Frontal cortex (tissue), 4 donors: ENCODE results near the gene TMEM240. TPM values are rescaled to one million over a fixed set of nuclear protein-coding genes. Genes with fewer than 3 reads are reported as not detected.
"Not testable (repeated sequence)": the region's sequence is repeated elsewhere in the genome, so short reads cannot be mapped to it uniquely, and the experiment has no call there.

Source experiments
- DNase-seq, 2 donors: peaks; one replicate each; pipeline ENCODE4 v3.0.0; 2012; ENCODE audit warnings: low spot score in 2 of 2
- FAIRE-seq: peaks from 2 replicates; lab custom pipeline; 2012; peaks lifted over from hg19 to GRCh38; lab: Jason Lieb, UNC
- total RNA-seq: library from RNA; depleted of rRNA; stranded (reverse); fragments of >200 nt; gene quantifications from one replicate; pipeline ENCODE4 v1.2.3, GENCODE V29; 2014
- donor health status: control.
- donor health status: control.
- donor health status: control.

TMEM240 gene
- total RNA-seq, 1 donor from 2014 or later: 16.3 TPM

DNA sequence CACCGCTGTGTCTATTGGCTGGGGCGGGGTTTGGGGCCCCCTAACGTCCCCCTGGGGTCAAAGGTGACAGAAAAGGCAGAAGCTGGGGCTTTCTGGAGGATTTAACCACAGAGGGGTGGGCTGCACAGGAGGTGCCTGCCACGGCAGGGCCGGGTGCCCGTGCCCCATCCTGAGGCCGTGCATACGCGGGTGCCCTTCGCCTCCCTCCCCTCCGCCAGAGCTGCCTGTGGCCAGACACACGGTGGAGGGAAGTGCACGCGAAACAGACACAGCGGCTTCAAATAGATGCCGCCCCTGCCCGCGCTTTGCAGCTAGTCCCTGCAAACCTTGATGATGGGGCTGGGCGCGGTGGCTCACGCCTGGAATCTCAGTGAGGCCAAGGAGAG, 31.0 kb downstream of the TMEM240 start:
- not testable (repeated sequence) for DNase-seq, FAIRE-seq

DNA sequence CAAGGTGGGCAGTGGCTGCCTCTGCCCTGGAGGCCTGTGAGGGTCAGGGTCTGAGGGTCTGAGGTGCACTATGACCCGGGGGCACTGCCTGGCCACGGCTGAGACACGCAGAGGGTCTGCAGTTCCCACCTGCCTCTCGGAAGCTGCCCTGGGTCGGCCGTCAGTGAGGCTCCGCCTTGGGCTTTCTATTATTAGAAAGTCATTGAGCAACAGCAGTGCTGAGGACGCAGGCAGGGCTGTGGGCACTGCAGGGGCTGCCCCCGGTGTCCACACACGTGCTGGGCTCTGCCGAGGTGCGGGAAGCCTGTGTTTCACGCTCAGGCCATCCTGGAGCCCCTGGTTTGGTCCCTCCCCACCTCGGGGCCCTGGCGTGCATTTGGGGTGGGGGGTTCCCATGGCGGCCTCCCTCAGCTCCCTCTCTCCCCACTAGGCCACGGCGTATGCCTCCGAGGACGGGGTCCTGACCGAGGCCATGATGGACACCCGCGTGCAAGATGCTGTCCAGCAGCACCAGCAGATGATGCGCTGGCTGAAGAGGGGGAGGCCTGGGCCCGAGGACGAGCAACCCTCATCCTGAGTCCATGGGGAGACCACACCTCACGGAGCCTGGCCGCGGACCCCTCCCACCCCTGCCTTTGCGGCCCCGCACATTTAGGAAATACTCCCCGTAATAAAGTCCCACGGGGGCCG, 31.5 kb downstream of the TMEM240 start:
- FAIRE-seq: not testable (repeated sequence)

DNA sequence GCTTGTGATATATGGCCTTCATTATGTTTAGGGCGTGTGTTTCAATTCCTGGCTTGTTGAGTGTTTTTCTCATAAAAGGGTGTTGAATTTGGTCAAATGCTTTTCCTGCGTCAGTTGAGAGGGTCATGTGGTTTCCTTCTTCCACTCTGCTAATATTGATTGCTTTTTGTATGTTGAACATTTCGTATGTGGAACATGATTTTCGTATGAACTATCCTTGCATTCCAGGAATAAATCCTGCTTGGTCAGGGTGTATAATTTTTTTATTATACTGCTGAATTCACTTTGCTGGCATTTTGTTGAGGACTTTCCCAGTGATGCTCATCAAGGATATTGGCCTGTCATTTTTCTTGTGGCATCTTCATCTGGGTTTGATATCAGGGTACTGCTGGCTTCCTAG, 33.1 kb downstream of the TMEM240 start:
- no peak for FAIRE-seq
- no peak for DNase-seq

More for the DNA sequence above, 31.5 kb downstream of the TMEM240 start:
- not testable (repeated sequence) for DNase-seq

GRCh38 chr1:1505801-1506200, 34.6 kb downstream of the TMEM240 start:
- FAIRE-seq, DNase-seq: not testable (repeated sequence)

GRCh38 chr1:1505366-1505798, 35.0 kb downstream of the TMEM240 start:
- not testable (repeated sequence) for DNase-seq, FAIRE-seq

DNA sequence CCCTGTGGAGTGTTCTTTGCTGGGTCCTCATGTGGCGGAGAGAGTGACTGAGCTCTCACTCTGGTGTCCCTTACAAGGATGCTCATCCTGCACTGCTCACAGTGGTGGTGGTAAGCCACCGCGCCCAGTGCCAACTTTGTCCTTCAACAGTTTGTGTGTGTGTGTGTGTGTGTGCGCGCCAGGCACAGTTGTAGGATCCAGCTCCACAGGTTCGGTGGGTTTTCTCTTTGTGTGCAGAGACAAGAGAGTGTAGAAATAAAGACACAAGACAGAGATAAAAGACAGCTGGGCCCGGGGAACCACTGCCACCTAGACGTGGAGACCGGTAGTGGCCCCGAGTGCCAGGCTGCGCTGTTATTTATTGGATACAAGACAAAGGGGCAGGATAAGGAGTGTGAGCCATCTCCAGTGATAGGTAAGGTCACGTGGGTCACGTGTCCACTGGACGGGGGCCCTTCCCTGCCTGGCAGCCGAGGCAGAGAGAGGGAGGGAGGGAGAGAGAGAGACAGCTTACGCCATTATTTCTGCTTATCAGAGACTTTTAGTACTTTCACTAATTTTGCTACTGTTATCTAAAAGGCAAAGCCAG, 35.6 kb downstream of the TMEM240 start:
- not testable (repeated sequence) for FAIRE-seq, DNase-seq

DNA sequence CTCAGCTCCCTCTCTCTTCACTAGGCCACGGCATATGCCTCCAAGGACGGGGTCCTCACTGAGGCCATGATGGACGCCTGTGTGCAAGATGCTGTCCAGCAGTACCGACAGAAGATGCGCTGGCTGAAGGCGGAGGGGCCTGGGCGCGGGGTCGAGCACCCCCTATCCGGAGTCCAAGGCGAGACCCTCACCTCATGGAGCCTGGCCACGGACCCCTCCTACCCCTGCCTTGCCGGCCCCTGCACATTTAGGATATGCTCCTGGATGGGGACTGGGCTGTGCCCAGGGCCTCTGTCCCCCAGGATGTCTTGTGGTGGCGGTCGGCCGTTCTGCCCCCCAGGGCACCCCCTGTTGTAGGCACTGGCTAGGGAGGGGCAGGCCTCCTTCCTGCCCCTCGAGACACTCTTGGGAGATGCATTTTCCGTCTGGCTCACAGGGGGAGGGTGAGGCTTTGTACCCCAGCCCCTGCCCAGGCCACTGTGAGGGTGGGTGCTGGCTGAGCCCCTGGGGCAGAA, 44.9 kb downstream of the TMEM240 start:
- DNase-seq, FAIRE-seq: not testable (repeated sequence)

GRCh38 chr1:1494311-1494710, 46.1 kb downstream of the TMEM240 start:
- DNase-seq, FAIRE-seq: not testable (repeated sequence)

GRCh38 chr1:1491601-1492000, 48.8 kb downstream of the TMEM240 start:
- FAIRE-seq: no peak
- no peak for DNase-seq

GRCh38 chr1:1490633-1491230, 49.7 kb downstream of the TMEM240 start:
- FAIRE-seq (no peak), DNase-seq (no peak)

- no peak for FAIRE-seq
- DNase-seq: no peak
Observed at GRCh38 chr1:1489861-1490260, 50.6 kb downstream of the TMEM240 start.

GRCh38 chr1:1489231-1489630, 51.2 kb downstream of the TMEM240 start:
- FAIRE-seq: no peak

DNA sequence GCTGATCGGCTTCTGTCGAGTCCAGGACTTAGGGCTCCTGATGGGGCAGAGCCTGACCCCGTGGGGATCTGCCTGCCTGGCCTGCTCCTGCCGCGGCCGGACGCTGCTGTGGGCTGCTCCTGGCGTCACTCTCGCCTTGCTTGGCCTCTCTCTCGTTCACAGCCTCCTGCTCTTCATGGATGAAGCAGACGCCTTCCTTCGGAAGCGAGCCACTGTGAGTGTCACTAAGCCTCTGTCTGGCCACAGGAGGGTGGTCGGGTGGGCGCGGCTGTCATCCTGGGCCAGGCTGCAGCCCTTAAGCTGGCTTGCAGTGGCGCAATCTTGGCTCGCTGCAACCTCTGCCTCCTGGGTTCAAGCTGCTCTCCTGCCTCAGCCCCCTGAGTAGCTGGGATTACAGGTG, 52.7 kb downstream of the TMEM240 start:
- FAIRE-seq (no peak), DNase-seq (no peak)

More at GRCh38 chr1:1489231-1489630, 51.2 kb downstream of the TMEM240 start:
- DNase-seq: no peak

DNA sequence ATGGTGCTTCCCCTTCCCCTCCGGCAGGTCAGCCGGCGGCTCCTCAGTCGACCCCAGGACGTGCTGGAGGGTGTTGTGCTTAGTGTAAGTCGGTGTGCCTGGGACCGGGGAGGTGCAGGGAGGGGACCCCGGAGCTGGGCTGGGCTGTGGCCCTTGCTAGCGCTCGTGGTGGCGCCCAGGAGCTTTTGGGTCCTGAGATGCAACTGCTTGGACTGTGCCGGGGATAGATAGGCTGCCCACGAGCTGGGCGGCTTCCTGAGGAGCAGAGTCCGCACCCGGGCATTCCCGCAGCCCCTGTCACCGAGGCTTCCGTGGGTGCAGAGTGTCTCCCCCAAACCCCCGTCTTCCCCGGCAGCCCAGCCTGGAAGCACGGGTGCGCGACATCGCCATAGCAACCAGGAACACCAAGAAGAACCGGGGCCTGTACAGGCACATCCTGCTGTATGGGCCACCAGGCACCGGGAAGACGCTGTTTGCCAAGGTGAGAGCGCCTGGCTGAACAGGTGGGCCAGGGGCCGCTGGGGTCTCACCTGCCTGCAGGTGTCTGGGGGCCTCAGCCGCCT, 54.6 kb downstream of the TMEM240 start:
- not testable (repeated sequence) for FAIRE-seq

DNA sequence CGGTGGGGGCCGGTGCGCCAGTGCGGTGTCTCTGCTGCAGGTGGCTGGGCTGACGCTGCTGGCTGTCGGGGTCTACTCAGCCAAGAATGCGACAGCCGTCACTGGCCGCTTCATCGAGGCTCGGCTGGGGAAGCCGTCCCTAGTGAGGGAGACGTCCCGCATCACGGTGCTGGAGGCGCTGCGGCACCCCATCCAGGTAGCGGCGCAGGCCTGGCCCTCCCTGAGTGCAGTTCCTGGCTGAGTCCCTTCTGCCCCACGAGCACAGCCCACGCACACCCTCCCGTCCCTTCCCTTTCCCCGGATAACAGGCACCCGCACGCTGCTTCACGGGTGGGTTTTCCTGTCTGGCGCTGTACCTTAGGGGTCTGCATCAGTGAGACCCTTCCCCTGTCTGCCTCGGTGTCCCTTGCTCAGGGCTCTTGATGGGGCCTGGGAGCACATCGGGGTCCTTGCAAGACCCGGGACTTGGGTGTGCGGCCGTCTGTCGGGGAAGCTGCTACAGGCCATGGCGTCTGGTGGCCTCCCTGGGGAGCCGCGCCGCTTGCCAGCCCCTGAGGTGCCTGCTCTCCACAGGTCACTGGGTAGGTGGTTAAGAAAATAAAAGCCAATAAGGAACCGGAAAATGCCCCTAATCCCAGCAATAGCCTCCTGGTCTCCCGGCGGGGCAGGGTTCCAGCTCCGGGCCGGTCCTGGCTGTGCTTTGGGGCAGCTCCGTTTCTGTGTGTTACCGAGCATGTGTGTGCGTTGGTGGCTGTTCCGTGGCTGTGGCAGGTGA, 55.3 kb downstream of the TMEM240 start:
- not testable (repeated sequence) for DNase-seq, FAIRE-seq

More for the DNA sequence above, 54.6 kb downstream of the TMEM240 start:
- not testable (repeated sequence) for DNase-seq

Other genes with a start within 250 kb of the TMEM240 start
- 63.2 TPM for gene ACAP3, start 232.7 kb downstream of the TMEM240 start, total RNA-seq
- 6.5 TPM for gene PUSL1, start 232.0 kb downstream of the TMEM240 start, total RNA-seq
- gene INTS11, start 216.0 kb downstream of the TMEM240 start, total RNA-seq: 28.9 TPM
- gene CPTP, start 215.8 kb downstream of the TMEM240 start, total RNA-seq: 14.3 TPM
- gene TAS1R3, start 209.3 kb downstream of the TMEM240 start, total RNA-seq: 0.41 TPM
- 65.2 TPM for gene DVL1, start 191.2 kb downstream of the TMEM240 start, total RNA-seq
- 10.2 TPM for gene MXRA8, start 182.1 kb downstream of the TMEM240 start, total RNA-seq
- gene AURKAIP1, start 165.4 kb downstream of the TMEM240 start, total RNA-seq: 31.0 TPM
- gene CCNL2, start 141.3 kb downstream of the TMEM240 start, total RNA-seq: 84.0 TPM
- 54.6 TPM for gene MRPL20, start 133.3 kb downstream of the TMEM240 start, total RNA-seq
- 1.2 TPM for gene ANKRD65, start 119.3 kb downstream of the TMEM240 start, total RNA-seq
- gene VWA1, start 104.9 kb downstream of the TMEM240 start, total RNA-seq: 2.9 TPM
- gene ATAD3C, start 90.9 kb downstream of the TMEM240 start, total RNA-seq: not detected
- gene ATAD3B, start 68.9 kb downstream of the TMEM240 start, total RNA-seq: 10.6 TPM
- gene ATAD3A, start 28.5 kb downstream of the TMEM240 start, total RNA-seq: 9.0 TPM
- gene SSU72, start 34.2 kb upstream of the TMEM240 start, total RNA-seq: 34.2 TPM
- 2.9 TPM for gene FNDC10, start 59.5 kb upstream of the TMEM240 start, total RNA-seq
- 45.7 TPM for gene MIB2, start 74.9 kb upstream of the TMEM240 start, total RNA-seq
- gene MMP23B, start 91.5 kb upstream of the TMEM240 start, total RNA-seq: 0.82 TPM
- gene CDK11B, start 118.4 kb upstream of the TMEM240 start, total RNA-seq: 9.0 TPM
- gene SLC35E2B, start 152.2 kb upstream of the TMEM240 start, total RNA-seq: 54.6 TPM
- gene CDK11A, start 183.7 kb upstream of the TMEM240 start, total RNA-seq: 18.3 TPM
- gene NADK, start 237.8 kb upstream of the TMEM240 start, total RNA-seq: 23.2 TPM